ENCODE results near the gene ZNF442.
A peak's percentile ranks its signal among the peaks of the same experiment; 100 is the strongest.
"Not testable (repeated sequence)": the region's sequence is repeated elsewhere in the genome, so short reads cannot be mapped to it uniquely, and the experiment has no call there.

The ZNF442 gene

DNA sequence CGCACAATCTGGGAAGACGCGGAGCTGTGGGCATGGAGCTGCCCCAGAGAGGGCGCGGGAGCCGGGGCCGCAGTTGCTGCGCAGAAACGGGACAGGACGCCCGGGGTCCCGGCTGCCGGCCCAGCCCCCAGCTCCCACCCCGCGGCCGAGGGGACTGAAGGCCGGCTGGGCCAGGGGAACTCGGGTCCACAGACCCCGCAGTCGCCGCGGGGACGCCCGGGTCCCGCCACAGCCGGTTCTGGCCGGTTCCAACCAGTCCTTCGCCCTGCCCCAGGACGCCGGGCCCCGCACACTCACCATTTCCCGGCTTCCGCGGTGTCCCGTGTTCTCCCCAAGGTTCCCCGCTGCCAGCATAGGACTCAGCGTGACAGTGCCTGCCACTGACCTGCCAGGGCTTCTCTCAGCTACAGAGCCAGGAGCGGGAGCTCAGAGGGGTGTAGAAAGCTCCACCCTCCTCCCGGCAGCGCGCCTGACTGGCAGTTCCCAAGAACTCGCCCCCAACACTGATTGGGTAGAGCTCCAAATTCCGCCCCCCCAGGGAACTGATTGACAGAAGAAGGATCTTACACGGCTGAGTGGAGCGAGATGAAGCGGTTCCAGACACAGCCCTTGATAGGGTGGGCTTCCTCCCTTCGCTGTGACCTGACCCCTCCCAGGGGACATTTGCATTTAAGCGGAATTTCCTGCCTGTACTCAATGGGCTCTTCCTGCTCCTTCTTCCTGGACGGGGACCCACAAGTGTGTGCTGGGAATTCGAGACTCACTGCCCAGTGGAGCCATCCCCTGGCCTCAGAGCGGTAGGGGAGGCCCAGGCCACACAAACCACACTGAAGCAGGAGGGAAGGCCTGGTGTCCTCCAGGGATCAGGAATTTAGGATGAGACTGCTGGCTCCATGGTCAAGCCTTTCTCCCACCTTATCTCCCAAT is at the start of gene ZNF442:
Gene ZNF442, minus strand, starts transcription at position 448 of the 927 bp plus-strand sequence. CDS start 2,052 bp downstream, outside the sequence.
- DNase-seq, result peak; percentile 95

GRCh38 chr19:12411893-12412292 is 46.4 kb upstream of the ZNF442 start:
- DNase-seq, result peak in 1 of 2 donors; percentile 3

DNA sequence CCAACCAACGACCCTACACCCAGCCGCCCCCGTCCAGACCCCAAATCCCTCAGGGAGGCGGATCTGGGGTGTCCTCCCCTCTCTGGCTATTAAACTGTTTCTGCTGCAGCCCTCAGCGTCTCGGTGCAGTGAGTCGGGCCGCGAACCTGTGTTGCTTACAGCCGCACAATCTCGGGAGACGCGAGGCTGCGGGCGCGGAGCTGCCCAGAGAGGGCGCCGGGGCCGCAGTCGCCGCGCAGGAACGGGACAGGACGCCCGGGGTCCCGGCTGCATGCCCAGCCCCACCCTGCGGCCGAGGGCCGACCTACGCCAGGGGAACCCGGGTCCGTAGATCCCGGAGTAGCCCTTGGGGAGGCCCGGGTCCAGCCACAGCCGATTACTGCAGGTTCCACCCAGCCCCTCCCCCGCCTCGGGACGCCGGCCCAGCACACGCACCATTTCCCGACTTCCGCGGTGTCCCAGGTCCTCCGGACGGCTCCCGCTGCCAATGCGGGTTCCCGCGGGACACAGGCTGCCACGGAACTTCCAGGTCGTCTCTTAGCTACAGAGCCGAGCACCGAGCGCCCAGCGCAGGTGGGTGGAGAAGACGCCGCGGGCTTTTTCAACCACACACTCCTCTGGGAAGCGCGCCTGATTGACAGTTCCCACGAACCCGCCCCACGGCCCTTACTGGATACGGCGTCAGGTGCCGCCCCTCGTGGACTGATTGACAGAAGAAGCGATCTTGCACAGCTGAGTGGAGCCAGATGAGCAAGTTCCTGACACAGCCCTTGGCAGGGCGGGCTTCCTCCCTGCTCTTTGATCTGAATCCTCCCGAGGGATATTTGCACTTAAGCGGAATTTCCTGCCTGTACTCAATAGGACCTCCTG is 35.4 kb upstream of the ZNF442 start, which contains the start of gene ZNF799:
Gene ZNF799, minus strand, starts transcription at position 639 of the 870 bp plus-strand sequence. Its CDS starts 201 bp downstream, at position 438.
- peak; percentile 94 to 99 for DNase-seq

- peak in 1 of 2 donors; percentile 20 for DNase-seq
Observed at GRCh38 chr19:12399901-12400632, 34.6 kb upstream of the ZNF442 start.

GRCh38 chr19:12391148-12391547 is 25.7 kb upstream of the ZNF442 start:
- not testable (repeated sequence) for DNase-seq

DNA sequence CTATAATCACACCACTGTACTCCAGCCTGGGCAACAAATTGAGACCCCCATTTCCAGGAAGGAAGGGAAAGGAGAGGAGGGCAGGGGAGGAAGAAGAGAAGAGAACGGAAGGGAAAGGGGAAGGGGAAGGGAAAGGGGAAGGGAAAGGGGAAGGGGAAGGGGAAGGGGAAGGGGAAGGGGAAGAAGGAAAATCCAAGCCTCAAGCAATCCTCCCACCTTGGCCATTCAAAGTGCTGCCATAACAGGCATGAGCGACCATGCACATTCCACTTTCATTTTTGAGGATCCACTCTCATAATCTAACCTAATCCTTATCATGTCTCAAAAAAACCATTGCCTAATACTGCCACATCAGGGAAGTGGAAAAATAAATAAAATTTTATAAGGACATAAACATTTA is 20.9 kb upstream of the ZNF442 start:
- not testable (repeated sequence) for DNase-seq

- no peak for DNase-seq
Observed at GRCh38 chr19:12380444-12380737, 14.9 kb upstream of the ZNF442 start.

DNA sequence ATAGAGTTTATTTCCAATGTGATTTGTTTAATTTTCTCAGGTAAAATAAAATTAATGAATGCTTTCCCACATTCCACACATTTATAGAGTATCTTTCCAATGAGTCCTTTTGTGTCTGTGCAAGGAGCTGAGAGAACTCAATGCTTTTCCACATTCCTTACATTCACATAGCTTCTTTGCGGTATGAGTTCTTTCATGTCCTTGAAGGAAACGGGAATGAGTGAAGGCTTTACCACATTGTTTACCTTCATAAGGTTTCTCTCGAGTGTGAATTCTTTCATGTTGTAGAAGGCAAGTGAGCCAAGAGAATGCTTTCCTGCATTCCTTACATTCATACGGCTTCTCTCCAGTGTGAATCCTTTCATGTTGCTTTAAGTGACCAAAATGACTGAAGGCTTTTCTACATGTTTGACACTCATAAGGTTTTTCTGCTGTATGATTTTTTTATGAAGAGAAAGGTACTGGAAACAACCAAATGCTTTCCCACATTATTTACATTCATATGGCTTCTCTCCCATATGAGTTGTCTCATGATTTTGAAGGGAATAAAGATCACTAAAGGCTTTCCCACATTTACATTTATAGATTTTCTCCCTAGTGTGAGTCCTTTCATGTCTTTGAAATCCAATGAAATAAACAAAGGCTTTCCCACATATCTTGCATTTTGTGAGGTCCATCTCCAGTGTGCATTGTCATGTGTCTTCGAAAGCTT is 14.4 kb upstream of the ZNF442 start:
- DNase-seq, result no peak

DNA sequence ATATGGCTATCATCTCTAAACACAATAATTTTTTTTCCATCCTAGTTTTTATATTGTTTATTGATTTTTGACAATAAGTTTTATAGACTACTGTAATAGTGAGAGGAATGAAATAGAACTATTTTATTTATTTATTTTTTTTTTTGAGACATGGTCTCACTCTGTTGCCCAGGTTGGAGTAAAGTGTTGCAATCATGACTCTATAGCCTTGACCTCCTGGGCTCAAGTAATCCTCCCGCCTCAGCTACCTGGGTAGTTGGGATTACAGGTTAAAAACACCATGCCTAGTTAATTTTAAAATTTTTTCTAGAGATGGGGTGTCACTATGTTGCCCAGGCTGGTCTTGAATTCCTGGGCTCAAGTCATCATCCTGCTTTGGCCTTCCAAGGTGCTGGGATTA is 8.5 kb upstream of the ZNF442 start:
- DNase-seq, result no peak

- peak in 1 of 2 donors; percentile 3 for DNase-seq
Observed at GRCh38 chr19:12364391-12365235, 870 bp downstream of the ZNF442 start.

DNA sequence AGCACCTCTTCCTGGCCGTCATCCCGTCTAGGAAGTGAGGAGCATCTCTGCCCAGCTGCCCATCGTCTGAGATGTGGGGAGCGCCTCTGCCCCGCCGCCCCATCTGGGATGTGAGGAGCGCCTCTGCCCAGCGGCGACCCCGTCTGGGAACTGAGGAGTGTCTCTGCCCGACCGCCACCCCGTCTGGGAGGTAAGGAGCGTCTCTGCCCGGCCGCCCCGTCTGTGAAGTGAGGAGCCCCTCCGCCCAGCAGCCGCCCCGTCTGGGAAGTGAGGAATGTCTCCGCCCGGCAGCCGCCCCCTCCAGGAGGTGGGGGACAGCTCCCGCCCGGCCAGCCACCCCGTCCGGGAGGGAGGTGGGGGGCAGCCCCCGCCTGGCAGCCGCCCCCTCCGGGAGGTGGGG is 3.2 kb downstream of the ZNF442 start:
- not testable (repeated sequence) for DNase-seq

DNA sequence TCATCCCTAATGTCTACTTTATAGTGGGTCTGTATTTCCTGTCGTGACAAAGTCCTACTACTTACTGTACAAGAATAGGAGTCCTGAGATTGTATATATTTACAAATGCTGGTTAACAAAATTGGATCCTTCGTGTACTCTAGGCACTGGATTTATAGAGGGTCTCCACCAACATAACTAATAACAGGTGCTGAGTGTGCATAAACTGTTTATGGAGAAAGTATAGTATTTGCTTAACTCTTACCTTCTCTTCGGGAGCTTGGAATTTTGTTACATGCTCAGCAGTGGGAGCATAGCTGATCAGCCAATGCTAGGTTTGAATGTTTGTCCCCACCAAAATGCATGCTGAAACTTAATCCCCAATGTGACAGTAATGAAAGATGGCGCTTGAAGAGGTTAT is 12.1 kb downstream of the ZNF442 start:
- DNase-seq, result no peak

GRCh38 chr19:12350890-12351197 is 14.6 kb downstream of the ZNF442 start:
- DNase-seq, result no peak

DNA sequence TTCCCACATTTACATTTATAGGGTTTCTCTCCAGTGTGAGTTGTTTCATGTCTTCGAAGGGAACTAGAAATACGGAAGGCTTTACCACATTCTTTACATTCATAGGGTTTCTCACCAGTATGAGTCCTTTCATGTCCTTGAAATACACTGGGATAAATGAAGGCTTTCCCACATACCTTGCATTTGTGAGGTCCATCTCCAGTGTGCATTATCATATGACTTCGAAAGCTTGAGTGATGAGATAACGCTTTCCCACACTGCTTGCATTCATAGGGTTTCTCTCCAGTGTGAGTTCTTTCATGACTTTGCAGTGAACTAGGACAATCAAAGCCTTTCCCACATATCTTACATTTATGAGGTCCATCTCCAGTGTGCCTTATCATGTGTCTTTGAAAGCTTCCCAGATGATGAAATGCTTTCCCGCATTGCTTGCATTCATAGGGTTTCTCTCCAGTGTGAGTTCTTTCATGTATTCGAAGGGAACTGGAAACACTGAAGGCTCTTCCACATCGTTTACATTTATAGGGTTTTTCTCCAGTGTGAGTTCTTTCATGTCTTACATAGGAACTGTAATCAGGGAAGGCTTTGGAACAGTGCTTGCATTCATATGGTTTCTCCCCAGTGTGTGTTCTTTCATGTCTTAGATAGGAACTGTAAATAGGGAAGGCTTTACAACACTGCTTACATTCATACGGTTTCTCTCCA is 15.1 kb downstream of the ZNF442 start:
- no peak for DNase-seq

DNA sequence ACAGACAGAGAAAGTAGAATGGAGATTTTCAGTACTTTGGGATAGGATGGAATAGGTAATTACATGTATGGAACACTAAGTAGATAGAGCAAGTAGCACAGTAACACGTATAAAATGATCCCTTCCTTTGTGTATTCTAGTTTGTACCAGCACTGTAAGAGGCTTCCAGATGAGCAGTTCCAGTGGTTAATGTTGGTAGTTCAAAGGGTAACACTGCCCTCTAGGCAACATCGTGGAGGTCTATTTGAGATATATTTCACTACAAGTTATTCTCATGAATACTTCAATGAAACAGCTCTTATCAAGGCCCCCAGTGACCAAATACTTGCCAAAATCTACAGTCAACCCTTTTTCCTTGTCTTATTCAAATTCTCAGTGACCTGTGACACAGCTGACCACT is 18.6 kb downstream of the ZNF442 start:
- peak in 1 of 2 donors; percentile 11 for DNase-seq

DNA sequence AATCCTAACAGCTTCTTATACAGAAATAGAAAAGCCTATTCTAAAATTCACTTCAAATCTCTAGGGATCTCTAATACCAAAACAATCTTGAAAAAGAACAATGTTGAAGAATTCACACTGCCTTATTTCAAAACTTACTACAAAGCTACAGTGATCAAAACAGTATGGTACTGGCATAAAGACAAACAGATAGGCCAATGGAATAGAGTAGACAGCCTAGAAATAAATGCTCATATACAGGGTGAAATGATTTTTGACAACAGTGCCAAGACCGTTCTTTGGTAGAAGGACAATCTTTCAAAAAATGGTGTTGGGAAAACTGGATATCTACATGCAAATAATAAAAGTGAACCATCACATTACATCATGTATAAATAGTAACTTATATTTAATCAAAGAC is 20.3 kb downstream of the ZNF442 start:
- DNase-seq, result no peak

DNA sequence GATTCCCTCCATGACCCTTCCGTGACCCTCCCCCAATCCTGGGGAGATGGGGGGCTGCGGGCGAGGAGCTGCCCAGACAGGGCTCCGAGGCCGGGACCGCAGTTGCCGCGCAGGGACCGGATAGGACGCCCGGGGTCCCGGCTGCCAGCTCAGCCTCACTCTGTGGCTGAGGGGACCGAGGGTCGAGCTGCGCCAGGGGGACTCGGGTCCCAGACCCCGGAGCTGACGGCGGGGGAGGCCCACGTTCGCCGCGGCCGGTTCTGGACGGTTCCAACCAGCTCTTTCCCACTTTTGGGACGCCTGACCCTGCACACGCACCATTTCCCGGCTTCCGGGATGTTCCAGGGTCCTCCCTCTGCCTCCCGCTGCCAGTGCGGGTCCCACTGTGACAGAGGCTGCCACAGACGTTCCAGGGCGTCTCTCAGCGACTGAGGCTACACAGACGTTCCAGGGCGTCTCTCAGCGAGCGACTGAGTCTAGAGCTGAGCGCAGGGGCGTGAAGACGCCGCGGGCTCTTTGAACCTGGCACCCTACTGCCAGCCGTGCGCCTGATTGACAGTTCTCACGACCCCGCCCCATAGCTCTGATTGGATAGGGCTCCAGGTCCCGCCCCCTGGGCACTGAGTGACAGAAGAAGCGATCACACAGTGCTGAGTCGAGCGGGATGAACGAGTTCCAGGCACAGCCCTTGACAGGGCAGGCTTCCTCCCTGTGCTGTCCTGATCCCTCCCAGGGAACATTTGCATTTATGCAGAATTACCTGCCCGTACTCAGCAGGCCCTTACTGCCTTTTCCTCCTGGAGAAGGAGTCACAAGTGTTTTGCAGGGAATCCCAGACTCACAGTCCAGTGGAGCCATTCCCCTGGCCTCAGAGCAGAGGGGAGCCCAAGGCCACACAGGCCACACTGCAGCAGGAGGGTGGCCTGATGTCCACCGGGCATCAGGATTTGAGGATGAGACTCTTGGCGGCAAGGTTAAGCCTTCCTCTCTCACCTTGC is 32.0 kb downstream of the ZNF442 start, which contains the start of gene ZNF563:
Gene ZNF563, minus strand, starts transcription at position 472 of the 998 bp plus-strand sequence. Its CDS starts 151 bp downstream, at position 321.
- DNase-seq, result peak; percentile 92 to 97

DNA sequence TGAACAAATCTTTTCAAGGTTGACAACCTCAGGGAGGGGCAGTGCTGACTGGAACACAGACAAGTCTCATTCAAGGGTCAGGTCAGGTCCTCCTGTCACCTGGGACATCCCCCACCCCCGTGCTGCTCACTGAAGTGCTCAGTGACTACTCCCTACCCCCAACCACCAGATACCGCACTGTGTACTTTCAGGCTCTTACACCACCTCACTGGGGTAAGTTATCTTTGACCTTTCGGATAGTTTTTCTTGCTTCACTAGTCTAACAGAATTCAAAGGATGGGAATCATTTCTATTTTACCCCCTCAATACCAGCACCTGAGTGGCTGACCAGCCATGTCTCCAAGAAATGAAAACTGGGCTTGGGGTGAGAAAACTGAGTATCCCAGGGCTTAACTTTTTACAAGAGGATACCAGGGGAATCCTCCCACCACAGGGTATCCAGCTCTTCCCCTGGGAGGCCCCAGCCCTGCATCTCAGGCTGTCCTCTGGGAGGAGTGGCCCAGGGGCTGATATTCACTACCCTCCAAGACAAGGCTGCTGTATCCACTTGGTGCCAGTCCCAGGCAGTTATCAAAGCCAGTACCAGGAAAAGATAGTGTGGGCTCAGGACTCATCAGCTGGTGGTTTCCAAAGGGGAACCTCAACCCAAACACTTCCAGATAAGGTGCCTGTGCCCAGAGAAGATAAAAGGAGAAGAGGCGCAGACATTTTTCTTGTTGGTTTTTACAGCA is 34.1 kb downstream of the ZNF442 start:
- DNase-seq, result peak; percentile 16 to 64

DNA sequence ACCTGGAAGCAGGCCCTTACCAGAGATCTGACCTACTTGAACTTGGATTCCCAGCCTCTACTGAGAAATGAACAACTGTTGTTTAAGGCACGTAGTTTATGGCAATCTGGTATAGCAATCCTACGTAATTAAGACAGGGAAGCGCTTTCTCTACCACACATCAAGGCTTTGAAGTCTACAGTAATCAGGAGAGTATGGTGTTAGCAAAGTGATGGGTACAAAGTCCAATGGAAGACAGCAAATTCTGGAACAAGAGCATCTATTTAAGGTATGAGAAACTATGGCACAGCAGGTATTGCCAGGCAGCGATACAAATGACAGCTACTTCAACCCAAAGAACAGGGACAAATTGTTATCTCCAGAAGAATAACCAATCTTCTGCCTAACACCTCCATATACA is 35.1 kb downstream of the ZNF442 start:
- DNase-seq, result no peak

Data from inflammatory macrophage treated with lipopolysaccharide for 1 hour (primary cell).